Measurements from ENCODE around the gene BLOC1S4.

DNA sequence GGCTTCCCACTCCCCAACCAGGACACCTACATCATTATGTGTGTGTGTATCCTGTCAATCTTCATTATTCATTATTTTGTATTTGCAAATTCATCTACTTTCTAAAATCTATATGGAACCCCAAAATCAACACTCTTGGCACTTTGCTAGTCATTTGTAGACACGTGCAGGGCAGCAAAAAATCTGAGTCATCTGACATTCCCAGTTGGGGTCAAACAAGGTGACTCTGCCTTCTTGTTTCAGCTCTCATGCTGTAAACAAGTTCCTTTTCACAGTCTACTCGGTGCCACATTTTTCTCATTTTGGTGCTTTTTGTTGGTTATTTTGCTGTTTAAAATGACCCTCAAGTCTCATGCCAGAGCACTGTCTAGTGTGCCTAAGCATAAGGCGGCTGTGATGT, 12.2 kb upstream of the BLOC1S4 start:
- TF ChIP-seq EZH2phosphoT487 (IDR thresholded peaks at IDR 0.05; ENCODE audit: insufficient read depth, low read depth) = no peak
- no peak for TF ChIP-seq EZH2 (IDR thresholded peaks at IDR 0.05; ENCODE audit: insufficient read depth, poor library complexity, severe bottlenecking)

Data from GM23248 (cell line).